Measurements from ENCODE around the gene TBXAS1.

The TBXAS1 gene

GRCh38 chr7:139943401-139943800 is 114.3 kb downstream of the TBXAS1 start:
- TF ChIP-seq, protein P1, sequence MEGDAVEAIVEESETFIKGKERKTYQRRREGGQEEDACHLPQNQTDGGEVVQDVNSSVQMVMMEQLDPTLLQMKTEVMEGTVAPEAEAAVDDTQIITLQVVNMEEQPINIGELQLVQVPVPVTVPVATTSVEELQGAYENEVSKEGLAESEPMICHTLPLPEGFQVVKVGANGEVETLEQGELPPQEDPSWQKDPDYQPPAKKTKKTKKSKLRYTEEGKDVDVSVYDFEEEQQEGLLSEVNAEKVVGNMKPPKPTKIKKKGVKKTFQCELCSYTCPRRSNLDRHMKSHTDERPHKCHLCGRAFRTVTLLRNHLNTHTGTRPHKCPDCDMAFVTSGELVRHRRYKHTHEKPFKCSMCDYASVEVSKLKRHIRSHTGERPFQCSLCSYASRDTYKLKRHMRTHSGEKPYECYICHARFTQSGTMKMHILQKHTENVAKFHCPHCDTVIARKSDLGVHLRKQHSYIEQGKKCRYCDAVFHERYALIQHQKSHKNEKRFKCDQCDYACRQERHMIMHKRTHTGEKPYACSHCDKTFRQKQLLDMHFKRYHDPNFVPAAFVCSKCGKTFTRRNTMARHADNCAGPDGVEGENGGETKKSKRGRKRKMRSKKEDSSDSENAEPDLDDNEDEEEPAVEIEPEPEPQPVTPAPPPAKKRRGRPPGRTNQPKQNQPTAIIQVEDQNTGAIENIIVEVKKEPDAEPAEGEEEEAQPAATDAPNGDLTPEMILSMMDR (IDR thresholded peaks at IDR 0.05; ENCODE audit: borderline replicate concordance, control extremely low read depth, extremely low read depth, insufficient read depth, missing control alignments) = no peak

DNA sequence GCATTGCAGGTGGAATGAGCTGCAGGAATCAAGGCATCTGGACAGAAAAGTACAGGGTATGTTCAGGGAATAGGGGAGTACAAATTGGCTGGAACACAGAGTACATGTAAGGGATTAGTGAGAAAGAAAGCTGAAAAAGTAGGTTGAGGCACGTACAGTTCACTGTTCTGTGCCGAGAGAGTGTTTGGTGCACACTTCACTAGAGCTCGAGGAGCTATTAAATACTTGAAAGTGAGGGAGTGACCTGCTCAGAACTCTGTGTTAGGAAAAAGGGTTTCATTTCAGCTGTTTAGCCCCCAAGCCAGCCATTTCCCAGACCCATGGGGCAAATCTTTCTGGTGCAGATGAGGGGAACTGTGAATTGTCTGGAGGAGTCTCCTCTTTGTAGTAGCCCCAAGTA is 115.2 kb downstream of the TBXAS1 start:
- in situ Hi-C loops (cut with MboI; ENCODE audit: low sequenced_read_pairs, unreplicated experiment) = no loop called here
- no peak for DNase-seq (ENCODE audit: low spot score)
- TF ChIP-seq, protein P1 (IDR thresholded peaks at IDR 0.05; ENCODE audit: borderline replicate concordance, control extremely low read depth, extremely low read depth, insufficient read depth, missing control alignments) = no peak

More at GRCh38 chr7:139943401-139943800, 114.3 kb downstream of the TBXAS1 start:
- in situ Hi-C loops (cut with MboI; ENCODE audit: low sequenced_read_pairs, unreplicated experiment) = no loop called here
- no peak for DNase-seq (ENCODE audit: low spot score)

DNA sequence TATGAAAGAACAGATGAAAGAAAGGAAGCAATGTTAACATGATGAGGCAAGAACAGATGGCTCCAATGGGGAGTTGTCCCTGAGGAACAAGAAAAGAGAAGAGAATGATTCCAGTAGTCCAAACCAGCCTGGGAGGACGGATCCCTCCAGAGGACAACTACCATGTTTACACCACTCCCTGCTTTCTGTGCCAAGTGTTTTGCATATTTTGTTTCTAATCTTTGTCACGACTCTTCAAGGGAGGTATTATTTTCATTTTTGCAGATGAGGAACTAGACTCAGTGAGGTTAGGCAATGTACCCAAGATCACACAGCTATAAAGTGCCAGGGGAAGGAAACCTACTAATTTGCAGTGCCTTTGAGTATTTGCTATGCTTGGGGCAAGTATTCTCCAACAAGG is 117.5 kb downstream of the TBXAS1 start:
- TF ChIP-seq, protein P1 (IDR thresholded peaks at IDR 0.05; ENCODE audit: borderline replicate concordance, control extremely low read depth, extremely low read depth, insufficient read depth, missing control alignments) = no peak
- DNase-seq (ENCODE audit: low spot score) = no peak
- in situ Hi-C loops (cut with MboI; ENCODE audit: low sequenced_read_pairs, unreplicated experiment) = no loop called here

- in situ Hi-C loops (cut with MboI; ENCODE audit: low sequenced_read_pairs, unreplicated experiment) = no loop called here
- TF ChIP-seq, protein P1 (IDR thresholded peaks at IDR 0.05; ENCODE audit: borderline replicate concordance, control extremely low read depth, extremely low read depth, insufficient read depth, missing control alignments) = no peak
- DNase-seq (ENCODE audit: low spot score) = no peak
Measured at GRCh38 chr7:139947021-139947420, 118.0 kb downstream of the TBXAS1 start.

- in situ Hi-C loops (cut with MboI; ENCODE audit: low sequenced_read_pairs, unreplicated experiment) = no loop called here
- DNase-seq (ENCODE audit: low spot score) = no peak
- TF ChIP-seq, protein P1 (IDR thresholded peaks at IDR 0.05; ENCODE audit: borderline replicate concordance, control extremely low read depth, extremely low read depth, insufficient read depth, missing control alignments) = no peak
Measured at GRCh38 chr7:139948167-139948566, 119.1 kb downstream of the TBXAS1 start.

DNA sequence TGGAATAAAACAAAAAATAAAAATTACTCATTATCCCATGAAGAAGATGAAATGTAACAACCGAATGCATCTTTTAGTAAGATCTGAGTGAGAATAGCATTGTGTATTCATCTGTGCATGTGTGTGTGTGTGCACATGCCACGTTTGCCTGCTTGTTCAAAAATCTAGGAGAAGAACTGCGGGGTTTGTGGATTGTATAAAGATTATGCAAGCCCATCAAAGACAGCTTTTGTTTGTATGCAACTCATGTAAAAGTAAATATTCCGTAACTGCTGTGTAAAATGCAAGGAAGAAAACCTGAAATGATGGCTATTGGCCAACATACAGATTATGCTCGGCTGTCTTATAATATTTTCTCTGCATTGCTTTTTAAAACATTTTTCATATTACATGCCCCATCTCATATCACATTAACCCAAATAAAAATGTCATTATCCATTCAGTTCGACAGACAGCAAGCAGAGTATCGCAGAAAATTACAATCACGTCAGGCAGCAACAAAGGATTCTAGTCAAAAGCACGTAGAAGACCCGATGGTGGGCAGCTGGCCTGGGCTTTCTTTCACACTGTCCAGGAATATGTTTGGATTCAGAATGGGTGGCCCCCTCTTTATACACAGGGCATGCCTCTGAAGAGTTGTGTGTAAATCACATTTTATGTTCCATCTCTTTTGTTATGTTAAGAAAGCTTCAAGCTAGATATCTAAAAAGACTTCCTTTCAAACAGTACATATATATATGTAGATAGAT is 119.7 kb downstream of the TBXAS1 start:
- TF ChIP-seq, protein P1 (IDR thresholded peaks at IDR 0.05; ENCODE audit: borderline replicate concordance, control extremely low read depth, extremely low read depth, insufficient read depth, missing control alignments) = no peak
- in situ Hi-C loops (cut with MboI; ENCODE audit: low sequenced_read_pairs, unreplicated experiment) = no loop called here
- DNase-seq (ENCODE audit: low spot score) = no peak

Measured in GM13976 (cell line).